AG09319 (cell line): ENCODE data around the gene TRAF4.

Source experiments
- DNase-seq: peaks from one replicate; pipeline ENCODE4 v3.0.0-alpha.2; 2010; ENCODE audit warnings: low read depth; ENCODE audit errors: extremely low read depth
- TF ChIP-seq, protein P1 (sequence below): IDR thresholded peaks from 2 replicates; pipeline ENCODE4 v1.5.1; 2011; ENCODE audit warnings: low read depth, mild to moderate bottlenecking, inconsistent platforms, low read length, moderate library complexity

Gene TRAF4

GRCh38 chr17:28743243-28744103 is at the start of gene TRAF4:
TRAF4 (plus strand) TSS chr17:28744011; CDS start chr17:28744113, 102 bp downstream.
- TF ChIP-seq, protein P1, sequence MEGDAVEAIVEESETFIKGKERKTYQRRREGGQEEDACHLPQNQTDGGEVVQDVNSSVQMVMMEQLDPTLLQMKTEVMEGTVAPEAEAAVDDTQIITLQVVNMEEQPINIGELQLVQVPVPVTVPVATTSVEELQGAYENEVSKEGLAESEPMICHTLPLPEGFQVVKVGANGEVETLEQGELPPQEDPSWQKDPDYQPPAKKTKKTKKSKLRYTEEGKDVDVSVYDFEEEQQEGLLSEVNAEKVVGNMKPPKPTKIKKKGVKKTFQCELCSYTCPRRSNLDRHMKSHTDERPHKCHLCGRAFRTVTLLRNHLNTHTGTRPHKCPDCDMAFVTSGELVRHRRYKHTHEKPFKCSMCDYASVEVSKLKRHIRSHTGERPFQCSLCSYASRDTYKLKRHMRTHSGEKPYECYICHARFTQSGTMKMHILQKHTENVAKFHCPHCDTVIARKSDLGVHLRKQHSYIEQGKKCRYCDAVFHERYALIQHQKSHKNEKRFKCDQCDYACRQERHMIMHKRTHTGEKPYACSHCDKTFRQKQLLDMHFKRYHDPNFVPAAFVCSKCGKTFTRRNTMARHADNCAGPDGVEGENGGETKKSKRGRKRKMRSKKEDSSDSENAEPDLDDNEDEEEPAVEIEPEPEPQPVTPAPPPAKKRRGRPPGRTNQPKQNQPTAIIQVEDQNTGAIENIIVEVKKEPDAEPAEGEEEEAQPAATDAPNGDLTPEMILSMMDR = no peak; the same call in 1 of the 2 replicates
- DNase-seq = peak; percentile 74

GRCh38 chr17:28698253-28698941 is 45.4 kb upstream of the TRAF4 start:
- DNase-seq = no peak
- TF ChIP-seq, protein P1 = no peak

- DNase-seq = no peak
- TF ChIP-seq, protein P1 = no peak
These were observed 43.5 kb upstream of the TRAF4 start for GRCh38 chr17:28700278-28700677.

DNA sequence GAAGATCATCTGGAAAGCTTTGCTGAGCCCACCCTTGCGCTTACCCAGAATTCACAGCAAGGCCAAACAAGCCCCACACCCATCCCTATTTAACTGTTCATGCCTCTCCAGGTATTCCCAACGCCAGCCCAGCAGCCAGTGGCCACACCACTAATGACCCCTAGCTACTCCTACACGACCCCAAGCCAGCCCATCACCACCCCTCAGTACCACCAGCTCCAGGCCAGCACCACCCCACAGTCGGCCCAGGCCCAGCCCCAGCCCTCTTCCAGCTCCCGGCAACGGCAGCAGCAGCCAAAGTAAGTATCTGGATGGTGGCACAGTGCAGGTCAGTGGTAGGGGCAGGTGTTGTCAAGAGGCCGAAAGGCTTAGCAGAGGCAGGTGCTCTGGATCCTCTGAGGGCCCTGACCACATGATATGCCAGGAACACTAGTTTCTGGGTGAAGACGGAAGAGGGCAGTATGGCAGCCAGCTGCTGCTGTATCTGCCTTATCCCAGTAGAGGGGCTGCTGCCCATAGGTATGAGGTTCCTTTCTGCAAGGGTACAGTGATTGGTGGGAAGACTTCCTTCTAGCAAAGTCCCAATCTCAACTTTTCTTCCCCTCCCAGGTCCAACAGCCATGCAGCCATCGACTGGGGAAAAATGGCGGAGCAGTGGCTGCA is 42.9 kb upstream of the TRAF4 start:
- DNase-seq = no peak
- TF ChIP-seq, protein P1 = no peak

DNA sequence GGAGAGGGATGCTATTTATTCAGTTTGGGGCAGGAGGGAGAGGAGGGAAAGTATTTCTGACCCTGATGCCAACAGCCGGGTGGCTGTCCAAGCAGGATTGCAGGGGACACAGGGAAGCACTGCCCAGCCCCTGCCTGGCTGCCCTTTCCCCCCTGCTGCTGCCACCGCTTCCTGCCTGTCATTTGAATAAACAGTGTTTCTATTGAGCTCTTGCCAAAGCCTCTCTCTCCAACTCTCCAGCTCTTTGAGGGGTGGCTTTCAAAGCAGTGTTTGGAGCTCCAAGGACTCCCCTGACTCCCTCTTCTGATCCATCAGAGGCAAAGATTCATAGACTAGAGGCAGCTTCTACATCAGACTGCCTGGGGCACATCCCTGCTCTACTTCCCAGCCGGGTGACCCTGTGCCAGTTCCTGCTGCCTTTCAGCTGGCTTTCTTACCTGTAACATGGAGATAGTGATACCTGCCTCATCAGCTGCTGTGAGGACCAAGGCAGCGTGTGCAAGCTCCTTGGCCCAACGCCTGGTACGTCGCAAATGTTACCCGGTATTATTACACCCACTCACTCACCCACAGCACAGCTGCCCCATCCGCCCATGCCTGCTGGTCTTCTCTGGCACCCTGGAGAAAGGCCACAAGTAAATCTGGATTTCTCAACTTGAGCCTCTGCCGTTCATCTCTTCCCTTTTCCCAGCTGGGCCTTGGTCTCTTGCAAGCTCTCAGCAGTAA is 41.6 kb upstream of the TRAF4 start:
- DNase-seq = no peak
- TF ChIP-seq, protein P1 = no peak

GRCh38 chr17:28702752-28703150 is 41.1 kb upstream of the TRAF4 start:
- no peak for DNase-seq
- TF ChIP-seq, protein P1 = no peak
